ENCODE measurements around the gene PIGQ.

Gene PIGQ

GRCh38 chr16:569445-570254, at the start of gene PIGQ:
TSS of gene PIGQ (plus strand) at chr16:569968. CDS start at chr16:574075, 4,107 bp downstream.
- in situ Hi-C loops (cut with HindIII; ENCODE audit: low sequenced_read_pairs): no loop called here

DNA sequence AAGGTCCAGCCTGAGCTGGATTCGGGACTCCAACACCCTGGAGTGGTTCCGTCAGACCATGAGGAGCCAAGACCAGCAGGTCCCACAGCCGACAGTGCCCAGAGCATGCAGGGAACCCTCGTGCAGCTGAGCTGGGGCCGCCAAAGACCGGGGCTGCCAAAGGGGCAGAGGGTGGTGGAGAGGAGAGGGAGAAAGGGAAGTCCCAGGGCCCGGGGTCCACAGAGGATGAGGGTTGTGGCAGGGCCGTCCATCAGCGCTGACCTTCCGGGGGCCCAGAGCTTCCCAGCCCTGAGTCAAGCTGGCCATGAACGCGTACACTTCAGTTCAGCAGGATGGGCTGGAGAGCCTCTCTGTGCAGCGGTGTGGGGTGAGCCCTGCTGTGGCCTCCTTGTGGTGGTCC, 48.9 kb upstream of the PIGQ start:
- in situ Hi-C loops (cut with HindIII; ENCODE audit: low sequenced_read_pairs): no loop called here

DNA sequence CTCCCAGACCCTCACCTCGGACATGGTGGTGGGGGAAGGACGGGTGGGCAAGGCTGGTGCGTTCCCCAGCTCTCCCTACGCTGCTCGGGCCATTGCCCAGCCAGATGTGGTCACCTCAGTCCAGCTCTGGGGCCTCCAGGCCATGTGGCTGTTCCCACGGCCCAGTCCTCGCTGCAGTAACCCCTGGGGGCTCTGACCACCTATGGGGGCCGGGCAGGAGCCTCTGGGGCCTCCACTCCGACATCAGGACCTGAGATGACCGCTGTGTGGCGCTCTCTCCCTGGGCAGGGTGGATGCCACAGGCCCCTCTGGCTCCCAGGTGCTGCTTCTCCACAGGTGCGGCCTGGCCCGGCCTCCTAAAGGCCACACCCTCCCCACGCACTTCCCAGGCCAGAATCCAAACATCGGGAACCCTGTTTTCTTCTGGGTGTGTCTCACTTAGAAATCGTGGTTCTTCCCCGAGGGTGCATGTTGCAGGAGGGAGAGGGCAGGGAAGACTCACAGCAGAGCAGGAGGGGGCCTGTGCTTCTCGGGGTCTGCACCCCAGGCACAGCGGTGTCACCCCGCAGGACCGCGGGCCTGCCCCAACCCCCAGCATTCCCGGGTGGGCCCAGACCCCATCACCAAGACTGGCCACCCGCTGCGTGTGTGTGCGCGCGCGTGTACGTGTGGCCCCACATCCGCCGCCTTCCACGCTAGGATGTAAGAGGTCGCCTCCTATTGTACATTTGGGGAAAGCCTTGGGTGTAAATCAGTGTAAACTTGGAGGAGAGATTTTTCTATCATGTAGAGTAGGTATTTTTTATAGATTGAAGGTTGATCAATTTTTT, 48.2 kb upstream of the PIGQ start:
- in situ Hi-C loops (cut with HindIII; ENCODE audit: low sequenced_read_pairs): no loop called here

DNA sequence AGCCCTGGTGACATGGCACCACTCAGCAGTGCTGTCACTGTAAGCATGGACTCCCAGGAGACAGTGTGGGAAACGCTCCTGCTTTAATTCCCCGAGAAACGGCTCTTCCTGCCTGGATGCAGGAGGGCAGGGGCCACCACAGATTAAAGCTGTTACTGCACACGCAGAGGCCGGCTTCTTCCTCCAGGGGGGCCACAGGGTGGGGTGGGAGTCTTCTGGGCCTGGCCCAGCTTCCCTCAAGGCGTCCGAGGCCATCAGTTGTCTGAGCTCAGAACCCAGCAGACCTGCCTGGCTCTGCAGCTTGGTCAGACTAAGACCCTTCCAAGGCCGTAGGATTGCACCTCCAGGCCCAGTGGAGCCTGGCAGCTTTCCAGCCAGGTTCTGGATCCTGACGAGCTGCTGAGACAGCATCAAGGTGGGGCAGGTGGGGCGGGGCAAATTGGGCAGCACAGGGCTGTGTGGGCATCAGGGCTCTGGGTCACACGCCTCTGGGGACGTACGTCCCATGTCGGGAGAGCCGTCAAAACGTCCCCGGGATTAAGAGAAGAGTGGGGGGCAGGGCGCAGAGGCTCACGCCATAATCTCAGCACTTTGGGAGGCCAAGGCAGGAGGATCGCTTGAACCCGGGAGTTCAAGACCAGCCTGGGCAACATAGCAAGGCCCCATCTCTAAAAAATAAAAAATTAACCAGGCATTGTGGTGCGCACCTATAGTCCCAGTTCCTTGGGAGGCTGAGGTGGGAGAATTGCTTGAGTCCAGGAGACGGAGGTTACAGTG, 47.3 kb upstream of the PIGQ start:
- in situ Hi-C loops (cut with HindIII; ENCODE audit: low sequenced_read_pairs): no loop called here

- in situ Hi-C loops (cut with HindIII; ENCODE audit: low sequenced_read_pairs): no loop called here
Observed at GRCh38 chr16:523097-523741, 46.5 kb upstream of the PIGQ start.

- in situ Hi-C loops (cut with HindIII; ENCODE audit: low sequenced_read_pairs): loop anchor here (25.0 kb wide), 1 partner anchor 113 kb away; the partner anchor contains the start of genes MCRIP2, METTL26, WDR90 and WFIKKN1
Observed at GRCh38 chr16:524274-525040, 45.3 kb upstream of the PIGQ start.

- in situ Hi-C loops (cut with HindIII; ENCODE audit: low sequenced_read_pairs): loop anchor here (25.0 kb wide), 1 partner anchor 112 kb away; the partner anchor contains the start of genes MCRIP2, METTL26, WDR90 and WFIKKN1
Observed at GRCh38 chr16:525123-525519, 44.6 kb upstream of the PIGQ start.

- in situ Hi-C loops (cut with HindIII; ENCODE audit: low sequenced_read_pairs): loop anchor here (25.0 kb wide), 1 partner anchor 112 kb away; the partner anchor contains the start of genes MCRIP2, METTL26, WDR90 and WFIKKN1
Observed at GRCh38 chr16:525520-526180, 44.1 kb upstream of the PIGQ start.

- in situ Hi-C loops (cut with HindIII; ENCODE audit: low sequenced_read_pairs): loop anchor here (25.0 kb wide), 1 partner anchor 111 kb away; the partner anchor contains the start of genes MCRIP2, METTL26, WDR90 and WFIKKN1
Observed at GRCh38 chr16:526181-527014, 43.4 kb upstream of the PIGQ start.

GRCh38 chr16:527015-527903, 42.5 kb upstream of the PIGQ start, which contains the start of gene CAPN15:
TSS of gene CAPN15 (plus strand) at chr16:527712. CDS start at chr16:546839, 19,127 bp downstream.
- in situ Hi-C loops (cut with HindIII; ENCODE audit: low sequenced_read_pairs): loop anchor here (25.0 kb wide), 1 partner anchor 110 kb away; the partner anchor contains the start of genes MCRIP2, METTL26, WDR90 and WFIKKN1

DNA sequence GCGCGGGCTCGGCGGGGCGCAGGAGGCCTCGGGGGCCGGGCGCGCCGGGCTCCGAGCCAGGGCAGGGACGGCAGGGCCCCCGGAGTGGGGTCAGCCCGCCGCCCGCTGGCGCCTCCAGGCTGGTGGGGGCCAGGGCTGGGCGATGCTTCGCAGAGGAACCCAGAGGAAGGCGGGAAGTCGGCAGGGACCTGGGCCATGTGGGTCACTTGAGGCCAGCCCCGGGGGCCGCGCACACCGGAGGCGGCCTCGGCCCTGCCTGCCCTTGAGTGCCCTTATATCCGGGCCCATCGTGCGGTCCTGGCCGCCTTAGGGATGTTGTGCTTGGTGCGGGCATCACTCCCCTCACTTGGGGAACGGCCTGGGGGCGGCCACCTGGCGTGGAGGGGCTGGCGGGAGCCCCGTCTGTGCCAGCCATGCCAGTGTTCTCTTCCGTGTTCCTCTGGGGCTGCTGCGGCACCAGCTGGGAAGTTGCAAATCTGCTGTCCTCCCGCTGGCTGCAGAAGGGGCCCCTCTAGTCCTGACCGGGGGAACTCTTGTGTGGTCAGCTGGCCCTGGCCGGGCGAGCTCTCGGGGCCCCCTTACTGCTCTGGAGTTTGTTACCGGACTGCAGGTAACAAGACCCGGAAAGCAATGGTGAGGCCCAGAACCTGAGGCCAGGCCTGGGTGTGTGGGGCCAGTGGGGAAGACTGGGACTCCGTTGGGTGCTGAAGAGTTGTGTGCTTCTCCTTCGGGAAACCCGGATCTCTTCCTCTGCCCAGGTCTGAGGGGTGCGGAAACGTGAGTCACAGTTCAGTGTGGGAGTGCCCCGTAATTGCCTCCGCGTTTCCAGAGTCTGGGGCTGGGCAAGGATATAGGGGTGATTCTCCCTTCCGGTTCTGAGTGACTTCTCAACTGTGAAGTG, 41.4 kb upstream of the PIGQ start:
- in situ Hi-C loops (cut with HindIII; ENCODE audit: low sequenced_read_pairs): loop anchor here (25.0 kb wide), 1 partner anchor 109 kb away; the partner anchor contains the start of genes MCRIP2, METTL26, WDR90 and WFIKKN1

- in situ Hi-C loops (cut with HindIII; ENCODE audit: low sequenced_read_pairs): loop anchor here (25.0 kb wide), 1 partner anchor 108 kb away; the partner anchor contains the start of genes MCRIP2, METTL26, WDR90 and WFIKKN1
Observed at GRCh38 chr16:529012-529575, 40.7 kb upstream of the PIGQ start.

DNA sequence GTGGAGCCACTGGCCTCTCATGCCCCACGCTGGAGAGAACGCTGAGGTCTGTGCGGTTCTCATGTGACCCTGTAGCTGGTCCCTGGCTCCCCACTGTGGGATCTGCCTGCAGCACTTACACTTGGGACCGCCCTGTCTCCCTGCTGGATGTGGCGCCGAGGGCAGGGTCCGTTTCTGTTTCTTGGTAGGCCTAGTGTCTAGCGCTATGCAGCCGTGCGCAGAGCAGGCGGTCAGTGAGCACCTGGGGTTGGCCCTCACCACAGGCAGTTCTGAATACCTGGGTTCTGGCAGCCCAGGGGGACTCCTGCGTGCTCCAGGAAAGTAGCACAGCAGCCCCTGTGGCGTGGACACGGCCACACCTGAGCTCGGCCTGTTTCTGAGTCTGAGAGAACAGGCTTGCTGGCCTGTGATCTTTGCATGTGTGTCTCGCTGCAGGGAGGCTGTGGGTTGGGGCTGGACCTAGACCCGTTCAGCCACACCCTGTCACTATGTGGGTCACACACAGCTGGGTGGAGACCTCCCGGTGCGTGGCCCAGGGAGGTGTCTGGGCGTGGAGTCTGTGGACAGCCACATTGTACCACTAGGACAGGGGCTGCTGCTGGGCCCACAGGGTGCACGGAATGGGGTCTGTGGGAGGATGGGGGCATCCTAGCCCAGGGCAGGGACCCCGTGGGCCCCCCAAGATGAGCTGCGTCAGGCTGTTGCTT, 39.5 kb upstream of the PIGQ start:
- in situ Hi-C loops (cut with HindIII; ENCODE audit: low sequenced_read_pairs): loop anchor here (25.0 kb wide), 1 partner anchor 107 kb away; the partner anchor contains the start of genes MCRIP2, METTL26, WDR90 and WFIKKN1

- in situ Hi-C loops (cut with HindIII; ENCODE audit: low sequenced_read_pairs): loop anchor here (25.0 kb wide), 1 partner anchor 106 kb away; the partner anchor contains the start of genes MCRIP2, METTL26, WDR90 and WFIKKN1
Observed at GRCh38 chr16:531494-532125, 38.2 kb upstream of the PIGQ start.

All from endothelial cell of hepatic sinusoid (primary cell).